ENCODE measurements around the gene MOCOS. TPM values are rescaled to one million over a fixed set of nuclear protein-coding genes. Genes with fewer than 3 reads are reported as not detected.

Gene MOCOS
- total and polyA plus RNA-seq, 5 experiments from 2014 or later: 0.08 to 0.16 TPM; not detected in 3

DNA sequence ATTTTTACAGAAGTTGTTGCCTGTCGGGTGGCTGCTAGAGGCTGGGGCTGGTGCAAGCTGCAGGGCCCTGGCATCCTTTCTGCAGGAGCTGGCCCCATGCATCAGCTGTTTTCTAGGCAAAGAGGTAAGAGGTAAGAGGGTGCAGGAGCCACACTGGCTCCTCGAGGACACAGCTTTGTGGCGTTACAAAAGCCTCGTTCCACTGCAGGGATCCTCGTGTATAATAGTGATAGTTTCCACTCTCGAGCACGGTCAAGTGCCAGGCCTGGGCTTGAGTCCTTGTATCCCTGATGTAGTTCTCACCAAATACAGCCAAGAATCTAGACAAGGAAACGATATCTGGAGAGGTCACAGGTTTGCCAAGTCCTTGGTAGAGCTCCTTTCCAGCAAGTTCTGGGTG is 77.0 kb downstream of the MOCOS start:
- no peak for DNase-seq
- POLR2A ChIA-PET: no interaction called here
- H3K27me3 Mint-ChIP-seq: peaks cover 0 to 11% (median 9%) of the 10 kb centered on the region in 5 donors
- H3K36me3 Mint-ChIP-seq: no peaks in the 10 kb centered on the region
- no peak for ATAC-seq
- no peaks in the 10 kb centered on the region for H3K9me3 Mint-ChIP-seq
- no peaks in the 10 kb centered on the region for H3K4me1 Mint-ChIP-seq
- no peak overlapping the region for H3K27ac Mint-ChIP-seq
- no peak overlapping the region for H3K4me3 Mint-ChIP-seq

DNA sequence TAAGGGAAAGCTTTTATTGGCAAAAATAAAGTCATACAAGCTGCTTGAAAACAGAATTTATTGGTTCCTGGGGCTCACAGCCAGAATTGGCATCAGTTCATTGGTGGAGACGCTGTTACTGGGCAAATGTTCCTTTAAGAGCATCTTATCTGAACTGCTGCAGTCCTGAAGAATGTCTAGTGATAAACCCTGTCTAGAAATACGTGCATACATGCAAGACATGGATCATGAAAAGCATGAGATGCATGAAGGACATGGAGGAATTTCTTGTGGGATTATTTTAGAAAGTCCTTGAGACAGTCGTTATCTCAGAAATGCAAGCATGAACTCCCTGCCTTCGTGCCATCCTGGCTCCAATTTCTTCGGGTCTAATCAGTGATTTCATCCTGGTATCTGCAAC is 77.7 kb downstream of the MOCOS start:
- Mint-ChIP-seq H3K4me1 (no peaks in the 10 kb centered on the region), H3K27ac (no peak overlapping the region), H3K9me3 (no peaks in the 10 kb centered on the region), H3K36me3 (no peaks in the 10 kb centered on the region), H3K27me3 (peaks cover 0 to 15% (median 10%) of the 10 kb centered on the region in 5 donors), H3K4me3 (no peak overlapping the region)
- ATAC-seq (no peak), DNase-seq (no peak)
- POLR2A ChIA-PET: no interaction called here

DNA sequence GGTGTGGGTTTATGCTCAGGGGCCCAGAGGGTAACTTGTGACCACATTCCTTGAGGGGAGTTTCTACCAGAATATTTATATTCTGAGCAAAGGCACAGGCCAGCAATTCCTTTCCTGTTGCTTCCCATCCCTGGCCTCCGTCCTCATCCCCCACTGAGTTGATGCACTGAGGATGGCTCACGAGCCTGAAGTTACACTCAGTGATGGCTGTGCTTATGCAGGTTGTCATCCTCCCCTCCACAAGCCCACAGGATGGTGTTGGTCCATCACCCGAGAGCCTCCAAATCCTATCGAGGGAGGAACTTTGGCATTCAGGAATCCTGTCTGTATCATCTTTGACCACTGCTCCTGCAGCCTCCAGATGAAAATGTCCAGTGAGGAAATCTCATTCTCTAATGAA is 81.9 kb downstream of the MOCOS start:
- Mint-ChIP-seq H3K4me1 (no peaks in the 10 kb centered on the region), H3K4me3 (no peak overlapping the region), H3K9me3 (no peaks in the 10 kb centered on the region), H3K27ac (no peak overlapping the region), H3K27me3 (peaks cover 2 to 14% (median 9%) of the 10 kb centered on the region in 5 donors), H3K36me3 (no peaks in the 10 kb centered on the region)
- POLR2A ChIA-PET: no interaction called here
- ATAC-seq: no peak
- DNase-seq: no peak

DNA sequence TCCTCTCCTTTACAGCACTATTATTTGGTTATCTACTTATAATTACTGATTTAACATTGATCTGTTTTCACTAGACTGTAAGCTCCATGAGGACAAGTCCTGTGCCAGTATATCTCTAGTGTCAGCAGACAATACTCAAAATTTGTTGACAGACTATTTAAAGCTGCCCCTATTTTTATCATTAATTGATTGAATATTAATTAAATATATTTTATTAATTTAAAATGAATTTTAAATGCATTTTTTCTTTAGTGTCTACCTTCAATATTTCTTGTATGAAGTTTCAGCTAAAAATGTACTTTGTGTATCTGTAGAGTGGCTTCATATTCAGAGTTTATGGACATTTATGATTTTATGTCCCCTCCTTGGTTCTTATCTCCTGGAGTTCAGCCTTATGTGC is 83.9 kb downstream of the MOCOS start:
- POLR2A ChIA-PET: no interaction called here
- peaks cover 7 to 30% (median 20%) of the 10 kb centered on the region in 5 donors for H3K27me3 Mint-ChIP-seq
- no peaks in the 10 kb centered on the region for H3K4me1 Mint-ChIP-seq
- H3K4me3 Mint-ChIP-seq: no peak overlapping the region
- no peaks in the 10 kb centered on the region for H3K36me3 Mint-ChIP-seq
- ATAC-seq (no peak), DNase-seq (no peak)
- H3K27ac Mint-ChIP-seq: no peak overlapping the region
- H3K9me3 Mint-ChIP-seq: no peaks in the 10 kb centered on the region

DNA sequence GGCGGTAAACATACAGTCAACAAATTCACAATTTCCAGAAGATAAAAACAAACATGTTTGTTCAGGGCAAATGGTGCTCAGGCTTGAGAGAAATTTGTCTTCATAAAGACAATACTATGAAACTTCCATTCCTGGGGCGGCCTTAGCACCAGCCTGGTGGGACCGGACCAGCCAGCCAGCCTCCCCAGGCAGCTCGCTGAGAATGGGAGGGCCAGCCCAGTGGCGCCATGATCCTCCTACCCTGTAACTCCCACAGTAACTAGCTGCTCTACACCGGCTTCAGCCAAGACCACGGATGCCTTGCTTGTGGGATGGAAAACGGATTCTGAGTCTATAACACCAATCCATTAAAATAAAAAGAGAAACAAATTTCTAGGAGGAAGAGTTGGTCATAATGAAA is 86.0 kb downstream of the MOCOS start:
- Mint-ChIP-seq H3K27ac (no peak overlapping the region), H3K4me1 (no peaks in the 10 kb centered on the region), H3K27me3 (peaks cover 12 to 39% (median 24%) of the 10 kb centered on the region in 5 donors), H3K36me3 (no peaks in the 10 kb centered on the region), H3K4me3 (no peak overlapping the region), H3K9me3 (no peaks in the 10 kb centered on the region)
- POLR2A ChIA-PET: no interaction called here
- ATAC-seq: no peak
- no peak for DNase-seq

DNA sequence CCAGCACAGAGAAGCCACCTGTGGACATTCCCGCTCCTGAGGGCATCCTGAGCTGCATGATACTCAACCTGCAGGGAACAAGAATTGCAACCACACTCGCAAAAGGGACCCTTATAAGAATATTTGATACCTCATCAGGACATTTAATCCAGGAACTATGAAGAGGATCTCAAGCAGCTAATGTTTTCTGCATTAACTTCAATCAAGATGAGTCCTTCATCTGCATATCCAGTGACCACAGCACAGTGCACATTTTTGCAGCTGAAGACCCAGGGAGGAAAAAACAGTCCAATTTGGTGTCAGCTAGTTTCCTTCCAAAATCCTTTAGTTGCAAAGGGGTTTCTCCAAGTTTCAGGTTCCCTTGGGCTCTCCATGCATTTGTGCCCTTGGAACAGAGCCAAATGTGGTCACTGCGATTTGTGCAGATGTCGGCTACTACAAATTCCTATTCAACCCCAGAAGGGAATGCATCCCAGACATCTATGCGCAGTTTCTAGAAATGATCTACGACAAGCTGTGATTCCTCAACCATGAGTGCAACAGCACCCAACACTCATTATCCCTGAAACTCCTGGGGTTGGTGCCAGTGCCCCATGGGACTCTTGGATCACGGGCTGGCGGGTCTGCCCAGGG is 86.9 kb downstream of the MOCOS start:
- Mint-ChIP-seq H3K9me3 (no peaks in the 10 kb centered on the region), H3K36me3 (no peaks in the 10 kb centered on the region), H3K27ac (no peak overlapping the region), H3K27me3 (peaks cover 13 to 39% (median 26%) of the 10 kb centered on the region in 5 donors), H3K4me1 (no peaks in the 10 kb centered on the region), H3K4me3 (no peak overlapping the region)
- DNase-seq: no peak
- POLR2A ChIA-PET: no interaction called here
- ATAC-seq: no peak

DNA sequence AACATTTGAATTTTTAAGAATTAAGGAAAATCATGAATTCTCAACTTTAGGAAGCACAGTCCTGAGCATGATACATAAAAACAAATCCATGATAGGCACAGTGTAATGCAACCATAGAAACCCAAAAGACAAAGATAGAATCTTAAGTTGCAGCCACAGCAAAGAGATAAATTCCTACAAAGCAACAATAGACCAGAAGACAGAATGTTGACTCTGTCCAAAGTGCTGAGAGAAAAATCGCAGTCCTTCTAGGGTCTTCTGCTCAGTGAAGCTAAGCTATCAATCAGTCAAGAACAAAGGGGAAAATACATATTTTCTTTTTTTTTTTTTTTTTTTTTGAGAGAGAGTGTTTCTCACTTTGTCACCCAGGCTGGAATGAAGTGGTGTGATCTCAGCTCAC is 88.3 kb downstream of the MOCOS start:
- Mint-ChIP-seq H3K36me3 (no peaks in the 10 kb centered on the region), H3K9me3 (no peaks in the 10 kb centered on the region), H3K4me1 (no peaks in the 10 kb centered on the region), H3K27ac (peak overlapping the region in 1 of 10 donors; percentile 0), H3K27me3 (peaks cover 13 to 48% (median 26%) of the 10 kb centered on the region in 5 donors), H3K4me3 (no peak overlapping the region)
- ATAC-seq (no peak), DNase-seq (no peak)
- POLR2A ChIA-PET: no interaction called here

DNA sequence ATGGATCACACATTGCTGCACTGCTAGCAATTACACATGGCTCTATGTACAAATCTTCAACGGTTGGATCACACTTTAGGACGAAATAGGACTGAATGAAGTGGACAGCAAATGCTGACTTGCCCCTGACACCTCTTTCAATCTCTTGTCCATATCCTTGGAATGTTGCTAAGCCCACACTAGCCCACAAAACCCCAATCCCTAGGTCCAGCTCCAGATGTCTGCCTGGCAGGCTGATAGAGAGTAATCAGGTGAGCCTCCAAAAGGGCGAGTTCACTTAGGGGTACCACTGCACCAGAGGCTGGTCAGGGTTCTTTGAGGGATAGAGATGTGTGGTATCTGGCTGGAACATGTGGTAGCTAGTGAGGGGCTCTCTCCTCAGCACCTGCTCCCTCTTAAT is 91.7 kb downstream of the MOCOS start:
- DNase-seq: no peak

DNA sequence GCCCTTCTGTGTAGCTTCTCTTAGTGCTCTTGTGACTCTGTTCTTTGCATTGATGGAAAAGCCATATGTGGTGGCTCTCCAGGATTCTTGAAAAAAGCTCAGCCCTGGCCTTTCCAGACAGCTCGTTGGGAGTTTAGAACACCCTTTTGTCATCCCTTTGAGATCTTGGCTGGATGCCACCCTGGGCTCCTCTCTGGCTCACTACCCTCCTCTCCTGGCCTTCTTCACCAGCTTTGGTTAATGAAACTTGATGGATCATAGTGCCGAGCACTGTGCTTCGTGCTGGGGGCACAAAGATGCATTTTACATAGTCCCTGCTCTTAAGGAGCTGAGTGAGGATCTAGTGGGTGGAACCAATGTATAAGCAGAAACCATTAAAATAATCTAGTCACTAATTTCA is 94.6 kb downstream of the MOCOS start:
- Mint-ChIP-seq H3K27ac (no peak overlapping the region), H3K4me3 (no peak overlapping the region), H3K27me3 (peaks cover 4 to 52% (median 20%) of the 10 kb centered on the region in 5 donors), H3K36me3 (no peaks in the 10 kb centered on the region), H3K4me1 (peaks cover 0 to 5% (median 1%) of the 10 kb centered on the region in 4 donors), H3K9me3 (no peaks in the 10 kb centered on the region)
- DNase-seq (no peak), ATAC-seq (no peak)
- POLR2A ChIA-PET: no interaction called here

More for the DNA sequence above, 91.7 kb downstream of the MOCOS start:
- Mint-ChIP-seq H3K4me1 (no peaks in the 10 kb centered on the region), H3K27me3 (peaks cover 18 to 54% (median 24%) of the 10 kb centered on the region in 5 donors), H3K4me3 (no peak overlapping the region), H3K9me3 (no peaks in the 10 kb centered on the region), H3K36me3 (no peaks in the 10 kb centered on the region), H3K27ac (no peak overlapping the region)
- POLR2A ChIA-PET: no interaction called here
- ATAC-seq: no peak

DNA sequence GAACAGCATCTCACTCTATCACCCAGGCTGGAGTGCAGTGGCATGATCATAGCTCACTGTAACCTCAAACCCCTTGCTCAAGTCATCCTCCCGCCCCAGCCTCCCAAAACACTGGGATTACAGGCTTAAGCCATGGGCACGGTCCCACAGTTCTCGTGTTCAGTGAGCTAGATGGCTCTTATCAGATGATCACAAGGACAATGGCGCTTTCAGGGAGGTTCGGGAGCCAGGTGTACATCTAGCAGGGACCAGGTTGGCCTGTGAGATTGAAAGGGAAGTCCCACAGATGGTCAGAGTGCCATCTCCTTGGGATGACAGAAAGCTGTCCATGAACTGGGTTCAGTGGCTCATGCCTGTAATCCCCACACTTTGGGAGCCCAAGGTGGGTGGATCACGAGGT is 96.2 kb downstream of the MOCOS start:
- DNase-seq: no peak
- POLR2A ChIA-PET: no interaction called here

DNA sequence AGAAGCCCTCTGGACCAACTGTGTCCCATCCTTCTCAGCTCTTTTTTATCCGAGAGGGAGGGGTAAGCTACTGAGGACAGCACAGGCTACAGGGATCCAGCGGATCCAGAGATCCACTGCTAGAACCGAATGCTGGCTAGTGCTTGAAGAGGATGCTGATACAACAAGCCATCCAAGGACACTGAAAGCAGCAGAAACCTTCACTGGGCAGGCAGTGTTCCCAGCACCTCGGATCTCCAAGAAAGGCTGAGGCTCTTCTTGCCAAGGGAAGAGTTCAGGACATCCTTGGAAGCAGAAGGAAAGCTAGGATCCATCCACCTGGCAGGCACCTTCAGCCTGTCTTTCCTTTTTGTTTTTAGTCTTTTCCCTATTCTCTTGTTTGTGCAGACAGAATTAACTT is 97.0 kb downstream of the MOCOS start:
- DNase-seq (no peak), ATAC-seq (no peak)
- Mint-ChIP-seq H3K9me3 (no peaks in the 10 kb centered on the region), H3K36me3 (no peaks in the 10 kb centered on the region), H3K4me1 (peaks cover 0 to 5% (median 1%) of the 10 kb centered on the region in 4 donors), H3K27ac (no peak overlapping the region), H3K4me3 (no peak overlapping the region), H3K27me3 (peaks cover 10 to 68% (median 23%) of the 10 kb centered on the region in 5 donors)
- POLR2A ChIA-PET: interaction anchor here (0.7 kb wide), 1 partner anchor 267 kb away, joined by 3 read pairs; no protein-coding TSS in a partner anchor

More for the DNA sequence above, 96.2 kb downstream of the MOCOS start:
- ATAC-seq: no peak
- Mint-ChIP-seq H3K4me1 (peaks cover 0 to 5% (median 1%) of the 10 kb centered on the region in 4 donors), H3K36me3 (no peaks in the 10 kb centered on the region), H3K4me3 (no peak overlapping the region), H3K27ac (peak overlapping the region in 1 of 10 donors; percentile 6), H3K27me3 (peaks cover 9 to 61% (median 19%) of the 10 kb centered on the region in 5 donors), H3K9me3 (no peaks in the 10 kb centered on the region)

DNA sequence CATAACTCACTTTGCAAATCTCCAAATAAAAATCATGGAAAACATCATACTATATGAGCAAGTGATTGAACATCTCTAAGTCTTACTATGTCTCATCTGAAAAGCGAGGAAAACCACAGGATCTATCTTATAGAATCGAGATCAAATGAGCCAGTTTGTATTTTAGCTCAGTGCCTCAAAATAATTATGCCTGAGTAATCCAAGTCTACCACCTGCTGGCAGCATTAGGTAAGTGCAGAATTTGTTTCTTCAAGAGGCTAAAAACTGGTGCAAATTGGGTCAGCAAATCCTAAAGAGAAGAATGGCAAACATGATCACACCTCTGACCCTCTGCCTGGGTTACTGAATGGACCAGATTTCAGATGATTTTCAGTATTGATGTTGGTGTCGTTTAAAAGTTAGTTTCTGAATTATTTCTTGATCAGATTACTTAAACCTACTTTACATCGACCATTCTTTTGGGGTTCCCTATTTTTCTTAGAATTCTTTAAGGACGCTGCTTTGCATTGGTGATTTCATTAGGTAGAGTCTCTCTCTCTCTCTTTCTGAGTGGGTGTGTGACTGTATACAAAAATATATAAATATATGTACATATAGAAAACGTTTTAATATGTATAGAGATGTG is 97.5 kb downstream of the MOCOS start:
- no peaks in the 10 kb centered on the region for H3K9me3 Mint-ChIP-seq
- H3K4me1 Mint-ChIP-seq: peaks cover 0 to 5% (median 1%) of the 10 kb centered on the region in 4 donors
- no peak overlapping the region for H3K4me3 Mint-ChIP-seq
- no peaks in the 10 kb centered on the region for H3K36me3 Mint-ChIP-seq
- POLR2A ChIA-PET: interaction anchor here (0.7 kb wide), 1 partner anchor 267 kb away, joined by 3 read pairs; no protein-coding TSS in a partner anchor
- ATAC-seq (peak in 1 of 2 donors; percentile 33), DNase-seq (peak in 8 of 10 donors; percentile 11 to 61 (median 43))
- H3K27ac Mint-ChIP-seq: no peak overlapping the region
- H3K27me3 Mint-ChIP-seq: peaks cover 10 to 66% (median 23%) of the 10 kb centered on the region in 5 donors

DNA sequence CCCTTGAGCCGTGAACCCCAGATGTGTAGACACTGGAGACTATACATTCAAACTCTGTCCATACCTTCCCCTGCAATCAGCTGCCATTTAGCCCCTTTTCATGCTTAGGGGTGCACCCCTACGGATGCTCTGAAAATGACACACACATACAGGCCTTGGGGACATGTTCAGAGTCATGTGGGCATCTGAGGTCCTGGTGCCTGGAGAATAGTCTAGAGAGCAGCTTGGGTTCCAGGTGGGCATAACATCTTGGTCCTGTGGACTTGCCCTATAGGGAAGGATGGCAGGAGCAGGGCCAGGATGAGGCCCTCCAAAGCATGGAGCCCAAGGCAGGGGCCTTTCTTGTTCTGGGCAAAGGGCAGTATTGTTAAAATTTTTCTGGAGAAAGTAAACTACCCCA is 100.4 kb downstream of the MOCOS start:
- Mint-ChIP-seq H3K4me3 (no peak overlapping the region), H3K27me3 (peaks cover 22 to 40% (median 28%) of the 10 kb centered on the region in 5 donors), H3K4me1 (peaks cover 0 to 5% (median 1%) of the 10 kb centered on the region in 4 donors), H3K9me3 (no peaks in the 10 kb centered on the region), H3K27ac (no peak overlapping the region), H3K36me3 (no peaks in the 10 kb centered on the region)
- ATAC-seq (no peak), DNase-seq (no peak)
- POLR2A ChIA-PET: interaction anchor here (0.6 kb wide), 1 partner anchor 269 kb away, joined by 5 read pairs; no protein-coding TSS in a partner anchor

Measured in naive thymus-derived CD8-positive, alpha-beta T cell (primary cell).